ENCODE measurements around the gene PRUNE2. TPM values are rescaled to one million over a fixed set of nuclear protein-coding genes. Genes with fewer than 3 reads are reported as not detected.

The PRUNE2 gene
- total and polyA plus RNA-seq, 9 of the 15 experiments (the other 6 are each of a cell fraction or from before 2014, with no cell fraction given), result 0.05 to 0.45 (median 0.18) TPM; not detected in 1

GRCh38 chr9:76873056-76873792, 32.7 kb downstream of the PRUNE2 start:
- Histone ChIP-seq H3K36me3 (ENCODE audit: control insufficient read depth, insufficient read depth, low read length) (no peaks in the 10 kb centered on the region), H3K79me2 (ENCODE audit: control insufficient read depth, insufficient read depth, low read length) (no peaks in the 10 kb centered on the region), H3K27ac (ENCODE audit: extremely low read depth, low read depth, low read length) (no peak overlapping the region), H3K4me1 (replicated peaks in 1 of 2; ENCODE audit: control insufficient read depth in 2 of 2, insufficient read depth in 2 of 2, low read length in 2 of 2) (no peaks in the 10 kb centered on the region), H3K4me3 (no peak overlapping the region), H3K27me3 (ENCODE audit: control insufficient read depth in 2 of 2, insufficient read depth in 2 of 2, low read length in 2 of 2) (peaks cover 0 to 2% of the 10 kb centered on the region in 2 experiments; a peak in 2 of 5 replicates), H3K9ac (ENCODE audit: insufficient read depth in 1 of 2, low read depth in 2 of 2, low read length in 2 of 2) (no peak overlapping the region), H4K20me1 (replicated peaks; ENCODE audit: control insufficient read depth, insufficient read depth, low read length) (no peaks in the 10 kb centered on the region), H3K9me3 (replicated peaks; ENCODE audit: control insufficient read depth, insufficient read depth, low read depth, low read length) (no peaks in the 10 kb centered on the region), H3K9me1 (ENCODE audit: control insufficient read depth, insufficient read depth, low read length) (no peaks in the 10 kb centered on the region), H2AFZ (ENCODE audit: low read depth, low read length) (no peak overlapping the region), H3K4me2 (ENCODE audit: insufficient read depth, low read length) (no peak overlapping the region)
- no peak for FAIRE-seq
- in situ Hi-C loops (cut with MboI) (no loop called here), intact Hi-C loops (cut with micrococcal nuclease) (no loop called here)
- no TSS peak for BruUV-seq (replicated peaks)
- 0% methylated on average over 13 of the region's 13 CpGs for WGBS (ENCODE audit: insufficient coverage, low coverage, missing lambda C conversion rate)
- CTCF ChIA-PET (ENCODE audit: low intra/inter-chr PET ratio), result no interaction called here
- ATAC-seq, result no peak
- POLR2A ChIA-PET, result no interaction called here
- DNase-seq (ENCODE audit: extremely low read depth in 1 of 4, low spot score in 3 of 4), result no peak
- TF ChIP-seq ZNF274 (IDR thresholded peaks at IDR 0.05; ENCODE audit: borderline replicate concordance, low read depth, low read length) (no peak), RBM14 (IDR thresholded peaks at IDR 0.05; ENCODE audit: borderline replicate concordance, insufficient read depth, low read depth, low read length) (no peak), PKNOX1 (IDR thresholded peaks at IDR 0.05) (no peak), ZNF175 (CRISPR knock-in tag; IDR thresholded peaks at IDR 0.05; ENCODE audit: low read depth) (no peak), JUN (IDR thresholded peaks at IDR 0.05; ENCODE audit: borderline replicate concordance, low read depth, low read length) (no peak), JUN (CRISPR knock-in tag; IDR thresholded peaks at IDR 0.05; ENCODE audit: borderline replicate concordance) (no peak), AFF4 (CRISPR knock-in tag; IDR thresholded peaks at IDR 0.05) (no peak), RAD21 (CRISPR knock-in tag; conservative IDR thresholded peaks at IDR 0.05 in 1 of 2, IDR thresholded peaks at IDR 0.05 in 1 of 2) (no peak), MBD1 (CRISPR knock-in tag; IDR thresholded peaks at IDR 0.05) (no peak), CBFA2T2 (conservative IDR thresholded peaks at IDR 0.05) (no peak), TAF1 (IDR thresholded peaks at IDR 0.05; ENCODE audit: control insufficient read depth, extremely low read depth, insufficient read depth, low read length, severe bottlenecking) (no peak), GATAD2B (IDR thresholded peaks at IDR 0.05; ENCODE audit: borderline replicate concordance) (no peak)

Data from K562 (cell line).